22Rv1 (cell line): ENCODE data around the gene SDK1.

Source experiments
- ZFX ChIP-seq: fragments of 450-650 bp; IDR thresholded peaks from 2 replicates; pipeline ENCODE4 v1.6.1; 2017; ENCODE audit warnings: antibody characterized with exemption, borderline replicate concordance
- TF ChIP-seq, protein P1 (sequence below): fragments of 450-650 bp; IDR thresholded peaks from 2 replicates; pipeline ENCODE4 v1.5.1; 2017; ENCODE audit warnings: mild to moderate bottlenecking

DNA sequence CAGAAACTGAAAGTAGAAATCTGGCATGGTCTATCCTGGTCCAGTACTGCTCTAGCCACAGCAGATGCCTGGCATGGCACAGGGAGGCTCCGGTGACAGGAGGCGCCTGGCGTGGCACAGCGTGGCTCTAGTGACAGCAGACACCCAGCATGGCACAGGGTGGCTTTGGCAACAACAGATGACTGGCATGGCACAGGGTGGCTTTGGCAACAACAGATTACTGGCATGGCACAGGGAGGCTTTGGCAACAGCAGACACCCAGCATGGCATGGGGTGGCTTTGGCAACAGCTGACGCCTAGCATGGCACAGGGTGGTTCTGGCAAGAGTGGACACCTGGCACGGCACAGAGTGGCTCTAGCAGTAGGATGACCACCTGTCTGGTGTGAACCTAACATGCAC, 900.5 kb downstream of the SDK1 start:
- TF ChIP-seq, protein P1, sequence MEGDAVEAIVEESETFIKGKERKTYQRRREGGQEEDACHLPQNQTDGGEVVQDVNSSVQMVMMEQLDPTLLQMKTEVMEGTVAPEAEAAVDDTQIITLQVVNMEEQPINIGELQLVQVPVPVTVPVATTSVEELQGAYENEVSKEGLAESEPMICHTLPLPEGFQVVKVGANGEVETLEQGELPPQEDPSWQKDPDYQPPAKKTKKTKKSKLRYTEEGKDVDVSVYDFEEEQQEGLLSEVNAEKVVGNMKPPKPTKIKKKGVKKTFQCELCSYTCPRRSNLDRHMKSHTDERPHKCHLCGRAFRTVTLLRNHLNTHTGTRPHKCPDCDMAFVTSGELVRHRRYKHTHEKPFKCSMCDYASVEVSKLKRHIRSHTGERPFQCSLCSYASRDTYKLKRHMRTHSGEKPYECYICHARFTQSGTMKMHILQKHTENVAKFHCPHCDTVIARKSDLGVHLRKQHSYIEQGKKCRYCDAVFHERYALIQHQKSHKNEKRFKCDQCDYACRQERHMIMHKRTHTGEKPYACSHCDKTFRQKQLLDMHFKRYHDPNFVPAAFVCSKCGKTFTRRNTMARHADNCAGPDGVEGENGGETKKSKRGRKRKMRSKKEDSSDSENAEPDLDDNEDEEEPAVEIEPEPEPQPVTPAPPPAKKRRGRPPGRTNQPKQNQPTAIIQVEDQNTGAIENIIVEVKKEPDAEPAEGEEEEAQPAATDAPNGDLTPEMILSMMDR, result no peak
- TF ChIP-seq ZFX, result no peak
